ENCODE results near the gene SRD5A3. TPM values are rescaled to one million over a fixed set of nuclear protein-coding genes. Genes with fewer than 3 reads are reported as not detected.

The SRD5A3 gene
- total RNA-seq, 1 donor from 2014 or later, result 5.5 TPM

DNA sequence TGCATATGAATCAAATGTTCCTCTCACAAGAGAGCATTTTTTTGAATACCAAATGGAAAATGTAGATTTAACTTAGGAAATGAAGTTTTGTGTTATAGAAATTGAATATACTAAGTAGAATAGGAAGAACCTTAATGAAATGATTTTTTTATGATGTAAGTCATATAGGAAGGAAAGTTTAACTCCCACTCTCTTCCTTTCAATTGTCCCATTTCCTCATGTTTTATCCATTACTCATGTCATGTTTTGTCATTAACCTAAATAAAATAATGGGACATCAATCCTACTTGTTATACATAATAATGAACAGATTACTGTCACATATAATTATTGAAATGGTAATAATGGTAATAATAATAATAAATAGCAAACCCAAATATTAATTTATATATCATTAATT lies 22.7 kb upstream of the SRD5A3 start:
- TF ChIP-seq, protein P1, sequence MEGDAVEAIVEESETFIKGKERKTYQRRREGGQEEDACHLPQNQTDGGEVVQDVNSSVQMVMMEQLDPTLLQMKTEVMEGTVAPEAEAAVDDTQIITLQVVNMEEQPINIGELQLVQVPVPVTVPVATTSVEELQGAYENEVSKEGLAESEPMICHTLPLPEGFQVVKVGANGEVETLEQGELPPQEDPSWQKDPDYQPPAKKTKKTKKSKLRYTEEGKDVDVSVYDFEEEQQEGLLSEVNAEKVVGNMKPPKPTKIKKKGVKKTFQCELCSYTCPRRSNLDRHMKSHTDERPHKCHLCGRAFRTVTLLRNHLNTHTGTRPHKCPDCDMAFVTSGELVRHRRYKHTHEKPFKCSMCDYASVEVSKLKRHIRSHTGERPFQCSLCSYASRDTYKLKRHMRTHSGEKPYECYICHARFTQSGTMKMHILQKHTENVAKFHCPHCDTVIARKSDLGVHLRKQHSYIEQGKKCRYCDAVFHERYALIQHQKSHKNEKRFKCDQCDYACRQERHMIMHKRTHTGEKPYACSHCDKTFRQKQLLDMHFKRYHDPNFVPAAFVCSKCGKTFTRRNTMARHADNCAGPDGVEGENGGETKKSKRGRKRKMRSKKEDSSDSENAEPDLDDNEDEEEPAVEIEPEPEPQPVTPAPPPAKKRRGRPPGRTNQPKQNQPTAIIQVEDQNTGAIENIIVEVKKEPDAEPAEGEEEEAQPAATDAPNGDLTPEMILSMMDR (IDR thresholded peaks at IDR 0.05; ENCODE audit: insufficient read depth, low read length, severe bottlenecking), result no peak
- no peak for DNase-seq (ENCODE audit: low read depth)
- Histone ChIP-seq H3K27me3 (ENCODE audit: control insufficient read depth, insufficient read depth, low read length) (no peaks in the 10 kb centered on the region), H3K4me3 (ENCODE audit: low read depth, low read length) (no peak overlapping the region), H3K36me3 (ENCODE audit: control insufficient read depth, insufficient read depth, low read length) (no peaks in the 10 kb centered on the region)
- no peak for FAIRE-seq

DNA sequence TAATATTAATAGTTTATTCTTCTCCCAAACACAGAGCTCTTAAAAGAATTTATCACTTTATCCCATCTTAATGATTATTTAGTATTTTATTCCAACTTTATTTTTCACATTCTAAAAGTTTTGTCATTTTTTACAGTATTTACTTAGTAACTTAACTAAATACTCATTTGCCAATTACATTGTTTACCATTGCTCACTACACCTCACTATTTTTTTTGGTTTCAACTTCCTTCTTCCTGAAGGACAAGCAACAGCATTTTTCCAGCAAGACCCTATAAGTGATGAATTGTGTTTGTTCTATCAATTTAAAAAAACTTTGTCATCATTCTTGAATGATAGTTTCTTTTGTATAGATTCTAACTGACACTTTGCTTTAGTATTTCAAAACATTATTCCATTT lies 19.4 kb upstream of the SRD5A3 start:
- DNase-seq (ENCODE audit: low read depth), result peak; percentile 45
- no peak overlapping the region for H3K4me3 ChIP-seq (ENCODE audit: low read depth, low read length)
- no peaks in the 10 kb centered on the region for H3K27me3 ChIP-seq (ENCODE audit: control insufficient read depth, insufficient read depth, low read length)
- H3K36me3 ChIP-seq (ENCODE audit: control insufficient read depth, insufficient read depth, low read length), result no peaks in the 10 kb centered on the region
- TF ChIP-seq, protein P1 (IDR thresholded peaks at IDR 0.05; ENCODE audit: insufficient read depth, low read length, severe bottlenecking), result no peak
- no peak for FAIRE-seq

DNA sequence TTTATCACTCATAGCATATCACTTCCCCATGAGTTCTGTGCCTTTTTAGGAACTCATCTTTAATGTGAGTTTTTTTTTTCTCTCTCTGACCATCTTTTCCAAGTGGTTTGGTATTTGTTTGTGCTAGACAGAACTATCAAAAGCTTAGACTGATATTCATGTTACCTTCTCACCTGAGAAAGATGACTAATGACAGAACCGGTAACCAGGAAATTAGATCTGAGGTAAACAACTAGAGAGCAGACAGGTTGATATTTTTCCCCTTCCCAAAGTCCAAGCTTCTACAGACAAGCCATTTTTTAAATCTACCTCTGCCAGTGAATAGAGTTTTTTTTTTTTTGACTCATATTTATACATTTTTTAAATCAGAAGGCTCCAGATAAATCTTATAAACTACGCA lies 17.0 kb upstream of the SRD5A3 start:
- DNase-seq (ENCODE audit: low read depth) (peak; percentile 75), FAIRE-seq (no peak)
- no peak overlapping the region for H3K4me3 ChIP-seq (ENCODE audit: low read depth, low read length)
- H3K36me3 ChIP-seq (ENCODE audit: control insufficient read depth, insufficient read depth, low read length), result no peaks in the 10 kb centered on the region
- H3K27me3 ChIP-seq (ENCODE audit: control insufficient read depth, insufficient read depth, low read length), result no peaks in the 10 kb centered on the region
- TF ChIP-seq, protein P1 (IDR thresholded peaks at IDR 0.05; ENCODE audit: insufficient read depth, low read length, severe bottlenecking), result no peak

DNA sequence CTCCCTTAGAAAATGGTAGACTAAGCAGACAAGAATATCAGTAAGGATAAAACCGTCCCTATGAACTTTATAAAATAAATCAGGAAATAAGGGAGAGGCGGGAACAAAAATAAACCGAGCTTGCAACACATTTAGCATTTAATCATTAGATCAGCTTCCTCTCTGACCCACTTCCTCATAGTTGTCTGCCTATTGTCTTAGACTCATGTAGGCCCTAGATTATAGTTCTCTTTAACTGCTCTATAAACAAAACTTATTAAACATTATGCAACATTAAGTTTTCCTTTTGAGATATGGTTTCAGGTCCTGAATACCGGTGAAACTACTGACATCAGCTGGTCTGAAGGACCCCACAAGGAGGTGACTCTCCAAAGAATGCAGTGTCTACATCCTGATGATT lies 15.8 kb upstream of the SRD5A3 start:
- H3K4me3 ChIP-seq (ENCODE audit: low read depth, low read length), result no peak overlapping the region
- FAIRE-seq, result no peak
- no peaks in the 10 kb centered on the region for H3K27me3 ChIP-seq (ENCODE audit: control insufficient read depth, insufficient read depth, low read length)
- no peaks in the 10 kb centered on the region for H3K36me3 ChIP-seq (ENCODE audit: control insufficient read depth, insufficient read depth, low read length)
- DNase-seq (ENCODE audit: low read depth), result peak; percentile 82
- TF ChIP-seq, protein P1 (IDR thresholded peaks at IDR 0.05; ENCODE audit: insufficient read depth, low read length, severe bottlenecking), result no peak

DNA sequence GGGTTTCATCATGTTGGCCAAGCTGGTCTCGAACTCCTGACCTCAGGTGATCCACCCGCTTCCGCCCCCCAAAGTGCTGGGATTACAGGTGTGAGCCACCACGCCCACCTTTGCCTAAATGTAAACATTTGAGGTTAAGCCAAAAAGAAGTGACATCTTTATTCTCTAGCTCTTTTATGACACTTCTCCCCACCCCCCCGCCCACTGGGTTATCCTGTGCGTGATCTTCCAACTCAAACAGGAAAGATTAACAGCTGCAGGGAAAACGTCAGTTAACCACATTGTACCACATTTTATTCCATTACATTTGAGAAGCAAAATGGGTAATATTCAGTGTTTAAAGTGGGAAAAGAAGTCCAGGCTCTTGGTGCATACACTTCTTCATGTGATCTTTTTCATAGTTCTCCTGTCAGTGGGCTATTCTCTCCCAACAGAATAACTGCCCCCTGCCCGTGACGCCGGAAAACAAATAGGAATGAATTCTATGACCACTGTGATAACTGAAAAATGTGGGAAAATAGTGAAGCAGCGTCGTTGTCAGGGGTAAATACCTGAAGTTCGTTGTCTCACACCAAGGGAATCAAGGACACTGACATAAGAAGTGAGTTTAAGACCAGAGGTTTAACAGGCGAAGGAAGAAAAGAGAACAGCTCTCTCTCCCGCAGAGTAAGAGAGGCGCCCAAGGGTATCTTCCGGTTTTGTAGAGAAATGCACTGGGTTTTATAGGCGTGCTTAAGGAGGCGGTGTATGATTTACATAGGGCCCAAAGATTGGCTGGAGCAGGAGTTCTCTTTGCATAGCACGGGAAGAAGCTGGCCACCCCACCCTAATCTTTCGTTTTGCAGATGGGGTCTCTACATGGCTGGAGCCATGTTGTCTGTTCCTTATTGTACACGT lies 9.7 kb upstream of the SRD5A3 start:
- TF ChIP-seq, protein P1 (IDR thresholded peaks at IDR 0.05; ENCODE audit: insufficient read depth, low read length, severe bottlenecking), result no peak
- DNase-seq (ENCODE audit: low read depth) (no peak), FAIRE-seq (no peak)
- no peaks in the 10 kb centered on the region for H3K36me3 ChIP-seq (ENCODE audit: control insufficient read depth, insufficient read depth, low read length)
- no peaks in the 10 kb centered on the region for H3K27me3 ChIP-seq (ENCODE audit: control insufficient read depth, insufficient read depth, low read length)
- no peak overlapping the region for H3K4me3 ChIP-seq (ENCODE audit: low read depth, low read length)
